OCI-LY1 (cell line): ENCODE measurements around the gene C1orf226.

Source experiments
- H2AFZ ChIP-seq: fragments of 200-600 bp; sonication (generic), shearing (Covaris generic); 2 replicates; pipeline ENCODE4 v1.6.0; 2014; ENCODE audit warnings: antibody characterized with exemption, mild to moderate bottlenecking, low read length
- H3F3A ChIP-seq: fragments of 200-600 bp; sonication (generic), shearing (Covaris generic); 2 replicates; pipeline ENCODE4 v1.6.0; 2014; ENCODE audit warnings: mild to moderate bottlenecking, antibody characterized with exemption, low read length, moderate library complexity; ENCODE audit not compliant: insufficient read depth
- H3K27ac ChIP-seq: fragments of 200-600 bp; sonication (generic); 2 replicates; pipeline ENCODE4 v1.5.1; 2014; ENCODE audit warnings: low read length, mixed run types, mild to moderate bottlenecking, low read depth; ENCODE audit not compliant: poor library complexity, severe bottlenecking
- H3K27me3 ChIP-seq: fragments of 200-600 bp; sonication (generic); 2 replicates; pipeline ENCODE4 v1.6.0; 2014; ENCODE audit warnings: antibody characterized with exemption, mild to moderate bottlenecking, low read length, moderate library complexity; ENCODE audit not compliant: insufficient read depth
- H3K36me3 ChIP-seq: fragments of 200-600 bp; sonication (generic); 2 replicates; pipeline ENCODE4 v1.6.1; 2014; ENCODE audit warnings: mild to moderate bottlenecking, antibody characterized with exemption, low read length, moderate library complexity, mixed read lengths; ENCODE audit not compliant: insufficient read depth
- H3K4me1 ChIP-seq: fragments of 200-600 bp; sonication (generic); 2 replicates; pipeline ENCODE4 v1.5.1; 2014; ENCODE audit warnings: mild to moderate bottlenecking, low read length, moderate library complexity; ENCODE audit not compliant: insufficient read depth, severe bottlenecking
- H3K4me2 ChIP-seq: fragments of 200-600 bp; sonication (generic), shearing (Covaris generic); 2 replicates; pipeline ENCODE4 v1.6.1; 2014; ENCODE audit warnings: low read length
- H3K4me3 ChIP-seq: fragments of 200-600 bp; sonication (generic); 2 replicates; pipeline ENCODE4 v1.5.1; 2014; ENCODE audit warnings: low read length, low read depth, mild to moderate bottlenecking, mixed read lengths; ENCODE audit not compliant: poor library complexity, severe bottlenecking
- H3K79me2 ChIP-seq: fragments of 200-600 bp; shearing (Covaris generic); 2 replicates; pipeline ENCODE4 v1.6.1; 2016; ENCODE audit warnings: mixed run types, low read length, mixed read lengths; ENCODE audit not compliant: insufficient read depth
- H3K9ac ChIP-seq: fragments of 200-600 bp; sonication (generic), shearing (Covaris generic); 2 replicates; pipeline ENCODE4 v1.6.1; 2014; ENCODE audit warnings: mild to moderate bottlenecking, low read length, mixed read lengths
- H3K9me2 ChIP-seq: fragments of 200-600 bp; sonication (generic), shearing (Covaris generic); 2 replicates; pipeline ENCODE4 v1.6.1; 2014; ENCODE audit warnings: low read depth, mild to moderate bottlenecking, low read length, mixed read lengths
- H3K9me3 ChIP-seq: fragments of 200-600 bp; shearing (Covaris generic); 2 replicates; pipeline ENCODE4 v1.6.1; 2014; ENCODE audit warnings: low read length, mixed read lengths
- H4K20me1 ChIP-seq: fragments of 200-600 bp; sonication (generic), shearing (Covaris generic); 2 replicates; pipeline ENCODE4 v1.6.0; 2016; ENCODE audit warnings: mild to moderate bottlenecking, low read length; ENCODE audit not compliant: insufficient read depth
- EZH2 ChIP-seq: fragments of 200-600 bp; sonication (generic), shearing (Covaris generic); IDR thresholded peaks from 2 replicates; pipeline ENCODE4 v1.8.0; 2017; ENCODE audit warnings: borderline replicate concordance, mixed run types, mild to moderate bottlenecking, antibody characterized with exemption, low read length, moderate library complexity, mixed read lengths
- TF ChIP-seq, protein P1 (sequence below): fragments of 200-600 bp; sonication (generic), shearing (Covaris generic); IDR thresholded peaks from 2 replicates; pipeline ENCODE4 v1.5.1; 2017; ENCODE audit warnings: mild to moderate bottlenecking, antibody characterized with exemption, low read length, moderate library complexity, mixed read lengths

Gene C1orf226

GRCh38 chr1:162389971-162390370, 8.4 kb downstream of the C1orf226 start:
- Histone ChIP-seq H3F3A (no peaks in the 10 kb centered on the region; the same call in 1 of the 2 replicates), H3K4me1 (no peaks in the 10 kb centered on the region), H4K20me1 (no peaks in the 10 kb centered on the region), H3K9ac (no peak overlapping the region), H3K36me3 (no peaks in the 10 kb centered on the region), H2AFZ (no peak overlapping the region), H3K4me3 (no peak overlapping the region), H3K9me3 (no peaks in the 10 kb centered on the region), H3K27ac (no peak overlapping the region), H3K27me3 (no peaks in the 10 kb centered on the region), H3K4me2 (no peak overlapping the region), H3K79me2 (no peaks in the 10 kb centered on the region), H3K9me2 (no peaks in the 10 kb centered on the region)
- TF ChIP-seq, protein P1, sequence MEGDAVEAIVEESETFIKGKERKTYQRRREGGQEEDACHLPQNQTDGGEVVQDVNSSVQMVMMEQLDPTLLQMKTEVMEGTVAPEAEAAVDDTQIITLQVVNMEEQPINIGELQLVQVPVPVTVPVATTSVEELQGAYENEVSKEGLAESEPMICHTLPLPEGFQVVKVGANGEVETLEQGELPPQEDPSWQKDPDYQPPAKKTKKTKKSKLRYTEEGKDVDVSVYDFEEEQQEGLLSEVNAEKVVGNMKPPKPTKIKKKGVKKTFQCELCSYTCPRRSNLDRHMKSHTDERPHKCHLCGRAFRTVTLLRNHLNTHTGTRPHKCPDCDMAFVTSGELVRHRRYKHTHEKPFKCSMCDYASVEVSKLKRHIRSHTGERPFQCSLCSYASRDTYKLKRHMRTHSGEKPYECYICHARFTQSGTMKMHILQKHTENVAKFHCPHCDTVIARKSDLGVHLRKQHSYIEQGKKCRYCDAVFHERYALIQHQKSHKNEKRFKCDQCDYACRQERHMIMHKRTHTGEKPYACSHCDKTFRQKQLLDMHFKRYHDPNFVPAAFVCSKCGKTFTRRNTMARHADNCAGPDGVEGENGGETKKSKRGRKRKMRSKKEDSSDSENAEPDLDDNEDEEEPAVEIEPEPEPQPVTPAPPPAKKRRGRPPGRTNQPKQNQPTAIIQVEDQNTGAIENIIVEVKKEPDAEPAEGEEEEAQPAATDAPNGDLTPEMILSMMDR: no peak
- no peak for TF ChIP-seq EZH2

DNA sequence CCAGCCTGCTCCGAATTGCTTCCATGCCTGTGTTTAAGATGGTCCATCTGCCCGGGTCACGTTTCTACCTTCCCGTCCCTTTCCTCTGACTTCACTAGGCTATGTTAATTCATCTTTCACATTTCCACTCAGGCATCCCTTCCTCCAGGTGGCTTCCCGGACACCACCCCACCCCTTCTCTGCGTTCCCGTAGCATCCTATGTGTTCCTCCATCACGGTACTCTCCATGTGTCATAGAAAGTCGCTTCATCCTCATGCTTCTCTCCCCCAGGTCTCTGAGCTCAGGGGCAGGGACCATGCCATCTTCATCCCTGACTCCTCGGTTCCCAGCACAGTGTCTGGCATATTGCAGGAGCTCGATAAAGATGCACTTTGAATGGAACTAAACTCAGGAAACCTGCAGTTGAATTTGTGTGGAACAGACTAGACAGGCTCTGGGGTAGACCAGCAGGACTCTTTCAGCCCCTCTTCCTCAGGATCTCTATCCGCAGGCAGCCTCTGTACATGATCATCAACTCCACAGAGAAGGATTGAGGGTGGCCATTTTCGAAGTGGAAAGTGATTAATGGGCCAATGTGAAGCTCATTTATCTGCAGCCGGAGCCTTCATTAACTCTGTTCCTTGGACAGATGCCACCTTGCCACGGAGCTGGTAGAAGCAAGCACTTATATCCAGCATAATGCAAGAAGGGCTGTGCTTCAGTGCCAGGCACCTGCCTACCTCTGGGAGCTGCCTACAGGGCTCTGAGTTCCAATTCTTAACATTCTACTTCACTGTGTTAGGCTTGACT, 9.1 kb downstream of the C1orf226 start:
- H3K9ac ChIP-seq: no peak overlapping the region
- H3K79me2 ChIP-seq: no peaks in the 10 kb centered on the region
- H3K9me2 ChIP-seq: no peaks in the 10 kb centered on the region
- H4K20me1 ChIP-seq: no peaks in the 10 kb centered on the region
- H3K27me3 ChIP-seq: no peaks in the 10 kb centered on the region
- no peak overlapping the region for H2AFZ ChIP-seq
- no peaks in the 10 kb centered on the region for H3K36me3 ChIP-seq
- no peaks in the 10 kb centered on the region for H3K9me3 ChIP-seq
- no peak overlapping the region for H3K4me2 ChIP-seq
- no peaks in the 10 kb centered on the region for H3K4me1 ChIP-seq
- no peak overlapping the region for H3K4me3 ChIP-seq
- no peaks in the 10 kb centered on the region; the same call in 1 of the 2 replicates for H3F3A ChIP-seq
- H3K27ac ChIP-seq: no peak overlapping the region
- TF ChIP-seq EZH2: no peak
- TF ChIP-seq, protein P1: no peak

DNA sequence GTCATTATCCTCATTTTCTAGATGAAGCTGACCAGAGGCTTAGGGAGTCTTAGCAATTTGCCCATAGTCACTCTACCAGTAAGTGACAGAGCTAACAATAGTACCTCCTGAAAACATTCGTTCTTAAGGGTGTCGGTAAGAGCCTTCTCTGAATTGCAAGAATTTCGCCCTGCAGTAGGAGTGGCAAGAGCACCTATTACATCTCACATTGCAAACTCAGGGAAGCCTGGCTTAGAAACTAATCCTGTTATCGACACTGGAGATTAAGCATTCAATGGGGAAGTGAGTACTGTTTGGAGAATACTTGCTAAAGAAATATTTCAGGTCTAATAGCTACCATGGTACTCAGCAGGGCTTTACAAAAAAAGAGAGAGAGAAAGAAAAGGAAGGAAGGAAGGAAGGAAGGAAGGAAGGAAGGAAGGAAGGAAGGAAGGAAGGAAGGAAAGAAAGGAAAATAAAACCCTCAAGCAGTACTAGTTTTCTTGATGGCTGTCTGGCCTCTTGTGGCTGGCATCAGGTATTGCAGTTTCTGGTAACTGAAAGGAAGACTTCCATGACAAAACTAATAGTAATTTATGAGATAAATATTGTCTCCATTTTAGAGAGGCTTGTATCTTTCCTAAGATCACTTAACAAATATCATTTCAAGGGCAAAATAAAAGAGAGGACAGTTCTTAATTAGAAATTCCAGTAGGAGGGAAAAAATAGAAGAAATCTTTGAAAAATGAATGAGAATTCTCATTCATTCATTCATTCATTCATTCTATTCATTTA, 10.4 kb downstream of the C1orf226 start:
- no peaks in the 10 kb centered on the region for H3K4me1 ChIP-seq
- H3F3A ChIP-seq: no peaks in the 10 kb centered on the region; the same call in 1 of the 2 replicates
- H3K9me2 ChIP-seq: no peaks in the 10 kb centered on the region
- no peak overlapping the region for H3K27ac ChIP-seq
- H3K36me3 ChIP-seq: no peaks in the 10 kb centered on the region
- no peaks in the 10 kb centered on the region for H4K20me1 ChIP-seq
- TF ChIP-seq, protein P1: peak; percentile 74
- no peak for TF ChIP-seq EZH2
- no peaks in the 10 kb centered on the region for H3K79me2 ChIP-seq
- H3K4me3 ChIP-seq: no peak overlapping the region
- H3K4me2 ChIP-seq: no peak overlapping the region
- H3K27me3 ChIP-seq: no peaks in the 10 kb centered on the region
- no peaks in the 10 kb centered on the region for H3K9me3 ChIP-seq
- H3K9ac ChIP-seq: no peak overlapping the region
- H2AFZ ChIP-seq: no peak overlapping the region
